ENCODE measurements around the gene ARHGAP22.

The ARHGAP22 gene

DNA sequence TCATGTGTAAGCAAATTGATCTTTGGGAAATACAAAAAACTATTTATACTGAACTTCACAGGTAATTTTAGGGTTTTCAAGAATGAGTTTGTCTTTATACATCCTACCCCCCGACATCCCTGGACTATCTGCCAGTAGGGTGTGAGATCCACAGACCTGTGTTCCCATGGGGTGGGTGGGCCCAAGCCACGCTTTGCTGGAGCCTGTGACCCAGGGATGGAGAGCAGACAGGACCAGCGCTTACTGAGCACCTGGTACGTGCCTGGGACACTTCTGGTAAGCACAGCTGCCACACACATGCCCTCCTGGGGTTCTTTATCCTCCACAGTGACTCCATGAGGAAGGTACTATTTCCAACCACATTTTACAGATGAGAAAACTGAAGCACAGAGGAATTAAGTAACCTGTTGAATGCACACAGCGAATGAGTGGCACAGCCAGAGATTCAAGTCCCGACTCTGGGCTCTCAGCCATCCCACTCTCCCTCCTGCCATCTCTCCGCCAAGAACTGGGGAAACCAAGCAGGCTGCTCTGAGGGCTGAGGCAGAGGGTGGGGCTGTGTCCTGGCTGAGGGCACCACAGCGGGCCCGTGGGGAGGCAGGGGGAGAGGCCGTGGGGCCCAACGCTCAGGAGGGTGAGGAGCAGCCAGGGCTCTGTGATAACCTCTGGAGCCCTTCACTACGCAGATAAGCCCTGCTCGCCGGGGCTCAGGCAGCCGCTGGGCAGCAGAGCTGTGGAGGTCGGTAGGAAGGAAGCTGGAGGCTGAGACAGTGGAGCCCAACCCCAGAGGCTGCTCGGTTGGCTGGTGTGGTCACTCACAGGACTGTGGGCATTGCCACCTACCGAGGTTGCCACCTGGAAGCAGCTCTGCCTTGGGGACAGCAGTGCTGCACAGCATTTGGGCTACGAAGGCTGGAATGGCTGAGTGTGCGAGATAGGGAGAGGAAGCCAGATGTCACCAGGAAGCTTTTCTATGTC lies 124.2 kb downstream of the ARHGAP22 start:
- H3K79me2 ChIP-seq (ENCODE audit: low read length), result no peaks in the 10 kb centered on the region
- no peaks in the 10 kb centered on the region for H3K36me3 ChIP-seq (replicated peaks; ENCODE audit: insufficient read depth, low read length)
- no peaks in the 10 kb centered on the region for H3K4me1 ChIP-seq (ENCODE audit: low read length)
- H3K4me3 ChIP-seq (ENCODE audit: low read length), result no peak overlapping the region
- TF ChIP-seq CTCF (IDR thresholded peaks at IDR 0.05; ENCODE audit: low read length) (no peak), EZH2 (optimal IDR thresholded peaks at IDR 0.05; ENCODE audit: low read depth, low read length) (no peak), EZH2phosphoT487 (IDR thresholded peaks at IDR 0.05; ENCODE audit: low read length) (no peak)
- H3K27me3 ChIP-seq (replicated peaks; ENCODE audit: insufficient read depth, low read length), result no peaks in the 10 kb centered on the region
- H3K9ac ChIP-seq (ENCODE audit: low read length), result no peak overlapping the region
- no peaks in the 10 kb centered on the region for H4K20me1 ChIP-seq (ENCODE audit: insufficient read depth, low read length)
- no peak overlapping the region for H2AFZ ChIP-seq (ENCODE audit: low read length)
- no peaks in the 10 kb centered on the region for H3K9me2 ChIP-seq (replicated peaks; ENCODE audit: insufficient read depth, low read length)
- H3F3A ChIP-seq (ENCODE audit: insufficient read depth, low read length), result no peaks in the 10 kb centered on the region
- DNase-seq, result no peak
- no peaks in the 10 kb centered on the region for H3K9me3 ChIP-seq (replicated peaks; ENCODE audit: insufficient read depth, low read length)
- no peak overlapping the region for H3K4me2 ChIP-seq (ENCODE audit: low read depth, low read length)
- H3K27ac ChIP-seq (ENCODE audit: low read length), result no peak overlapping the region

- no peak for TF ChIP-seq CTCF (IDR thresholded peaks at IDR 0.05; ENCODE audit: low read length)
- TF ChIP-seq EZH2 (optimal IDR thresholded peaks at IDR 0.05; ENCODE audit: low read depth, low read length), result no peak
- TF ChIP-seq EZH2phosphoT487 (IDR thresholded peaks at IDR 0.05; ENCODE audit: low read length), result no peak
- no peaks in the 10 kb centered on the region for H3K36me3 ChIP-seq (replicated peaks; ENCODE audit: insufficient read depth, low read length)
- no peaks in the 10 kb centered on the region for H3K27me3 ChIP-seq (replicated peaks; ENCODE audit: insufficient read depth, low read length)
- no peaks in the 10 kb centered on the region for H3K9me3 ChIP-seq (replicated peaks; ENCODE audit: insufficient read depth, low read length)
- H4K20me1 ChIP-seq (ENCODE audit: insufficient read depth, low read length), result no peaks in the 10 kb centered on the region
- H2AFZ ChIP-seq (ENCODE audit: low read length), result no peak overlapping the region
- H3K27ac ChIP-seq (ENCODE audit: low read length), result no peak overlapping the region
- H3F3A ChIP-seq (ENCODE audit: insufficient read depth, low read length), result no peaks in the 10 kb centered on the region
- DNase-seq, result no peak
- H3K4me3 ChIP-seq (ENCODE audit: low read length), result no peak overlapping the region
- no peaks in the 10 kb centered on the region for H3K79me2 ChIP-seq (ENCODE audit: low read length)
- H3K4me1 ChIP-seq (ENCODE audit: low read length), result no peaks in the 10 kb centered on the region
- H3K9me2 ChIP-seq (replicated peaks; ENCODE audit: insufficient read depth, low read length), result no peaks in the 10 kb centered on the region
- H3K9ac ChIP-seq (ENCODE audit: low read length), result no peak overlapping the region
- no peak overlapping the region for H3K4me2 ChIP-seq (ENCODE audit: low read depth, low read length)
Measured at GRCh38 chr10:48478980-48479811, 125.7 kb downstream of the ARHGAP22 start.

DNA sequence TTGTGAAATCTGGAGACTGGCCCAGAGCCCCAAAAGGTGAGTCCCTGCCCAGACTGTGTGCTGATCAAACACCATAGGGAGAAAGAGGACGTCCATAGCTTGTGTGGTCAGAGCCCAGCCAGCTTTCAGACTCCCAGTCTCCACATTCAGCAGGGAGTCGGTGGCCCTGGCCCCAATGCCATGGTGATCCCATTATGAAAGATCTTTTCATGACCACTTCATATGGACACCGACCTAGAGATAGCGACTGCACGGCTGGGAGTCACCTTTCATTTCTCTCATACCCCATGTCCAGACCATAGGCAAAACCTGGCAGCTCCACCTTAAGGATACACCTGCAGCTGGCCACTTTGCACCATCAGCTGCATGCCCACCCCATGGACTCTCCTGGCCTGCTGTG lies 126.4 kb downstream of the ARHGAP22 start:
- Histone ChIP-seq H3K4me3 (ENCODE audit: low read length) (no peak overlapping the region), H2AFZ (ENCODE audit: low read length) (no peak overlapping the region), H3K4me1 (ENCODE audit: low read length) (no peaks in the 10 kb centered on the region), H3K79me2 (ENCODE audit: low read length) (no peaks in the 10 kb centered on the region), H3K9ac (ENCODE audit: low read length) (no peak overlapping the region), H3K9me2 (replicated peaks; ENCODE audit: insufficient read depth, low read length) (no peaks in the 10 kb centered on the region), H3K9me3 (replicated peaks; ENCODE audit: insufficient read depth, low read length) (no peaks in the 10 kb centered on the region), H3F3A (ENCODE audit: insufficient read depth, low read length) (no peaks in the 10 kb centered on the region), H3K36me3 (replicated peaks; ENCODE audit: insufficient read depth, low read length) (no peaks in the 10 kb centered on the region), H3K27ac (ENCODE audit: low read length) (no peak overlapping the region), H3K4me2 (ENCODE audit: low read depth, low read length) (no peak overlapping the region), H4K20me1 (ENCODE audit: insufficient read depth, low read length) (no peaks in the 10 kb centered on the region), H3K27me3 (replicated peaks; ENCODE audit: insufficient read depth, low read length) (no peaks in the 10 kb centered on the region)
- no peak for DNase-seq
- TF ChIP-seq CTCF (IDR thresholded peaks at IDR 0.05; ENCODE audit: low read length), result no peak
- no peak for TF ChIP-seq EZH2 (optimal IDR thresholded peaks at IDR 0.05; ENCODE audit: low read depth, low read length)
- TF ChIP-seq EZH2phosphoT487 (IDR thresholded peaks at IDR 0.05; ENCODE audit: low read length), result no peak

All from MM.1S (cell line).